Fibroblast of skin of abdomen (primary cell): ENCODE data around the gene SEMA3F.

Source experiments
- DNase-seq: peaks from one replicate; pipeline ENCODE4 v3.0.0-alpha.2; 2013

The SEMA3F gene

GRCh38 chr3:50132421-50133282, 22.5 kb upstream of the SEMA3F start:
- no peak for DNase-seq

GRCh38 chr3:50133283-50133615, 21.9 kb upstream of the SEMA3F start:
- DNase-seq: no peak

- no peak for DNase-seq
Measured at GRCh38 chr3:50134367-50134766, 20.8 kb upstream of the SEMA3F start.

- DNase-seq: no peak
Measured at GRCh38 chr3:50135964-50136363, 19.2 kb upstream of the SEMA3F start.

- no peak for DNase-seq
Measured at GRCh38 chr3:50136714-50137405, 18.3 kb upstream of the SEMA3F start.

- no peak for DNase-seq
Measured at GRCh38 chr3:50137531-50137930, 17.6 kb upstream of the SEMA3F start.

- DNase-seq: peak; percentile 62
Measured at GRCh38 chr3:50138266-50139200, 16.6 kb upstream of the SEMA3F start.

GRCh38 chr3:50139308-50139707, 15.8 kb upstream of the SEMA3F start:
- DNase-seq: no peak

- DNase-seq: no peak
Measured at GRCh38 chr3:50139718-50140423, 15.3 kb upstream of the SEMA3F start.

GRCh38 chr3:50140990-50141389, 14.1 kb upstream of the SEMA3F start:
- no peak for DNase-seq

GRCh38 chr3:50146316-50146901, 8.7 kb upstream of the SEMA3F start:
- DNase-seq: no peak

GRCh38 chr3:50147016-50147415, 8.1 kb upstream of the SEMA3F start:
- no peak for DNase-seq

- DNase-seq: no peak
Measured at GRCh38 chr3:50147447-50147846, 7.7 kb upstream of the SEMA3F start.

GRCh38 chr3:50147861-50148260, 7.3 kb upstream of the SEMA3F start:
- peak; percentile 62 for DNase-seq

GRCh38 chr3:50150404-50150750, 4.7 kb upstream of the SEMA3F start:
- no peak for DNase-seq

GRCh38 chr3:50150863-50151686, 4.0 kb upstream of the SEMA3F start:
- DNase-seq: no peak

- DNase-seq: no peak
Measured at GRCh38 chr3:50151728-50152127, 3.4 kb upstream of the SEMA3F start.

- no peak for DNase-seq
Measured at GRCh38 chr3:50153782-50154475, 1.2 kb upstream of the SEMA3F start.

GRCh38 chr3:50154476-50154839, 666 bp upstream of the SEMA3F start:
- DNase-seq: no peak

- DNase-seq: no peak
Measured at GRCh38 chr3:50155491-50155878, 361 bp downstream of the SEMA3F start.

- DNase-seq: no peak
Measured at GRCh38 chr3:50155891-50156290, 767 bp downstream of the SEMA3F start.
